Ishikawa (cell line): ENCODE results near the gene BPGM.

Source experiments
- CEBPB ChIP-seq: IDR thresholded peaks from 2 replicates; pipeline ENCODE4 v1.6.1; 2012
- CREB1 ChIP-seq: IDR thresholded peaks from 2 replicates; pipeline ENCODE4 v1.6.1; 2012; ENCODE audit warnings: low read depth
- EGR1 ChIP-seq: IDR thresholded peaks from 2 replicates; pipeline ENCODE4 v1.6.1; 2012
- EP300 ChIP-seq: IDR thresholded peaks from 2 replicates; pipeline ENCODE4 v1.6.1; 2012; ENCODE audit warnings: borderline replicate concordance
- FOXM1 ChIP-seq: IDR thresholded peaks from 2 replicates; pipeline ENCODE4 v1.6.1; 2012; ENCODE audit warnings: low read depth, borderline replicate concordance
- NFIC ChIP-seq: IDR thresholded peaks from 2 replicates; pipeline ENCODE4 v1.6.1; 2012
- RAD21 ChIP-seq: IDR thresholded peaks from 2 replicates; pipeline ENCODE4 v1.6.1; 2012; ENCODE audit warnings: low read depth
- TAF1 ChIP-seq: IDR thresholded peaks from 2 replicates; pipeline ENCODE4 v1.6.1; 2012; ENCODE audit warnings: low read depth, mild to moderate bottlenecking
- TCF12 ChIP-seq: IDR thresholded peaks from 2 replicates; pipeline ENCODE4 v1.6.1; 2012; ENCODE audit warnings: low read depth
- TEAD4 ChIP-seq: IDR thresholded peaks from 2 replicates; pipeline ENCODE4 v1.6.1; 2012
- YY1 ChIP-seq: IDR thresholded peaks from 2 replicates; pipeline ENCODE4 v1.6.1; 2012; ENCODE audit warnings: low read depth
- ZBTB7A ChIP-seq: IDR thresholded peaks from 2 replicates; pipeline ENCODE4 v1.6.1; 2012; ENCODE audit warnings: low read depth
- TF ChIP-seq, protein P1 (sequence below): IDR thresholded peaks from 2 replicates; pipeline ENCODE4 v1.6.1; 2012; ENCODE audit warnings: low read depth, mild to moderate bottlenecking
- TF ChIP-seq, protein P2 (sequence below): IDR thresholded peaks from 2 replicates; pipeline ENCODE4 v1.6.1; 2012
- TF ChIP-seq, protein P3 (sequence below): IDR thresholded peaks from 2 replicates; pipeline ENCODE4 v1.6.1; 2012

BPGM gene

DNA sequence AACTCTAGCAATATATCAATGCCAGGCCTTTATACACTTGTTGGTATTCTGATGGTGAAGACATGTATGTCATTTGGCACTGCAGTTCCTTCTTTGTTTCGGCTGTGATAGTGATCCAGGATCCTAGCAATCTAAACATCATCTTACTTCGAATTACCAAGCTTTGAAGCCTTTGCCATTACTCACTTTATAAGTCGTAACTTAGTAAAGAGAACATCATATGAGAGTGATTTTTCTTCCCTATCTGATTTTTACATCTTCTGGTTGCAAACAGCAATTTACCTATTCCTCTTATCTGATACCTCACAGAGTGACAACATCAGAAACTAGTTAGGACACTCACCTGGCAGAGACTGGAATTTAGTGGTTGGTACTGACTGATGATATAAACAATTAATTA lies 7.6 kb upstream of the BPGM start:
- TF ChIP-seq YY1 (no peak), CREB1 (no peak), TCF12 (no peak), FOXM1 (no peak), NFIC (no peak), TAF1 (no peak), ZBTB7A (no peak), EP300 (no peak), CEBPB (no peak), TEAD4 (no peak), RAD21 (no peak), EGR1 (no peak)
- TF ChIP-seq, protein P1, sequence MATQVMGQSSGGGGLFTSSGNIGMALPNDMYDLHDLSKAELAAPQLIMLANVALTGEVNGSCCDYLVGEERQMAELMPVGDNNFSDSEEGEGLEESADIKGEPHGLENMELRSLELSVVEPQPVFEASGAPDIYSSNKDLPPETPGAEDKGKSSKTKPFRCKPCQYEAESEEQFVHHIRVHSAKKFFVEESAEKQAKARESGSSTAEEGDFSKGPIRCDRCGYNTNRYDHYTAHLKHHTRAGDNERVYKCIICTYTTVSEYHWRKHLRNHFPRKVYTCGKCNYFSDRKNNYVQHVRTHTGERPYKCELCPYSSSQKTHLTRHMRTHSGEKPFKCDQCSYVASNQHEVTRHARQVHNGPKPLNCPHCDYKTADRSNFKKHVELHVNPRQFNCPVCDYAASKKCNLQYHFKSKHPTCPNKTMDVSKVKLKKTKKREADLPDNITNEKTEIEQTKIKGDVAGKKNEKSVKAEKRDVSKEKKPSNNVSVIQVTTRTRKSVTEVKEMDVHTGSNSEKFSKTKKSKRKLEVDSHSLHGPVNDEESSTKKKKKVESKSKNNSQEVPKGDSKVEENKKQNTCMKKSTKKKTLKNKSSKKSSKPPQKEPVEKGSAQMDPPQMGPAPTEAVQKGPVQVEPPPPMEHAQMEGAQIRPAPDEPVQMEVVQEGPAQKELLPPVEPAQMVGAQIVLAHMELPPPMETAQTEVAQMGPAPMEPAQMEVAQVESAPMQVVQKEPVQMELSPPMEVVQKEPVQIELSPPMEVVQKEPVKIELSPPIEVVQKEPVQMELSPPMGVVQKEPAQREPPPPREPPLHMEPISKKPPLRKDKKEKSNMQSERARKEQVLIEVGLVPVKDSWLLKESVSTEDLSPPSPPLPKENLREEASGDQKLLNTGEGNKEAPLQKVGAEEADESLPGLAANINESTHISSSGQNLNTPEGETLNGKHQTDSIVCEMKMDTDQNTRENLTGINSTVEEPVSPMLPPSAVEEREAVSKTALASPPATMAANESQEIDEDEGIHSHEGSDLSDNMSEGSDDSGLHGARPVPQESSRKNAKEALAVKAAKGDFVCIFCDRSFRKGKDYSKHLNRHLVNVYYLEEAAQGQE: no peak
- TF ChIP-seq, protein P2, sequence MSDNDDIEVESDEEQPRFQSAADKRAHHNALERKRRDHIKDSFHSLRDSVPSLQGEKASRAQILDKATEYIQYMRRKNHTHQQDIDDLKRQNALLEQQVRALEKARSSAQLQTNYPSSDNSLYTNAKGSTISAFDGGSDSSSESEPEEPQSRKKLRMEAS: no peak
- TF ChIP-seq, protein P3, sequence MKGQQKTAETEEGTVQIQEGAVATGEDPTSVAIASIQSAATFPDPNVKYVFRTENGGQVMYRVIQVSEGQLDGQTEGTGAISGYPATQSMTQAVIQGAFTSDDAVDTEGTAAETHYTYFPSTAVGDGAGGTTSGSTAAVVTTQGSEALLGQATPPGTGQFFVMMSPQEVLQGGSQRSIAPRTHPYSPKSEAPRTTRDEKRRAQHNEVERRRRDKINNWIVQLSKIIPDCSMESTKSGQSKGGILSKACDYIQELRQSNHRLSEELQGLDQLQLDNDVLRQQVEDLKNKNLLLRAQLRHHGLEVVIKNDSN: no peak

DNA sequence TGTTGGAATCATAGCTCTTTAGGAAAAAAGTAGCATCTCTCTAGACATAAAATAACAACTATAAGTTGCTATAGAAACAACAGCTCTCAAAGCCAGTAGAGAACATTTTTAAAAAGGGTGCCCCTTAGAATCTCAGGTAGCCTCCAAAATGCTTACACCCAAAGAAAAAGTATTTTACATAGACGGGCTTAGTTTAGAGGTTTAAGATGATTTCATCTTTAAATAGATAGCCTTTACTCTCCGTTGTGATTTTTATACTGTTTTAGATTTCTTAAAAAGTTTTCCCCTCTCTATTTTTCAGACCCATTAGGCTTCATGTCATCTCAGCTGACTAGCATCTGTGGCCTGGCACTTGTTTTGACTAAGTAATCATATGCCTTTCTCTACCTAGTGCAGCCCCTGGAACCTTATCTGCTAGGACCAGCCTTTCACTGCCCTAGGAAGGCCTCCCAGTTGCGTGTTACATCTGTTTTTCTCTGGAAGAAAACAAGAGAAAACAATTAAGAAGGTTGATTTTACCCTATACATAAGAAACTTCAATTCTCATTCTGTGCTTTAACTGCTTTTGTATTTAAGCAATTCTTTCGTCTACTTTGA lies 6.9 kb upstream of the BPGM start:
- TF ChIP-seq EP300: no peak
- TF ChIP-seq TAF1: no peak

DNA sequence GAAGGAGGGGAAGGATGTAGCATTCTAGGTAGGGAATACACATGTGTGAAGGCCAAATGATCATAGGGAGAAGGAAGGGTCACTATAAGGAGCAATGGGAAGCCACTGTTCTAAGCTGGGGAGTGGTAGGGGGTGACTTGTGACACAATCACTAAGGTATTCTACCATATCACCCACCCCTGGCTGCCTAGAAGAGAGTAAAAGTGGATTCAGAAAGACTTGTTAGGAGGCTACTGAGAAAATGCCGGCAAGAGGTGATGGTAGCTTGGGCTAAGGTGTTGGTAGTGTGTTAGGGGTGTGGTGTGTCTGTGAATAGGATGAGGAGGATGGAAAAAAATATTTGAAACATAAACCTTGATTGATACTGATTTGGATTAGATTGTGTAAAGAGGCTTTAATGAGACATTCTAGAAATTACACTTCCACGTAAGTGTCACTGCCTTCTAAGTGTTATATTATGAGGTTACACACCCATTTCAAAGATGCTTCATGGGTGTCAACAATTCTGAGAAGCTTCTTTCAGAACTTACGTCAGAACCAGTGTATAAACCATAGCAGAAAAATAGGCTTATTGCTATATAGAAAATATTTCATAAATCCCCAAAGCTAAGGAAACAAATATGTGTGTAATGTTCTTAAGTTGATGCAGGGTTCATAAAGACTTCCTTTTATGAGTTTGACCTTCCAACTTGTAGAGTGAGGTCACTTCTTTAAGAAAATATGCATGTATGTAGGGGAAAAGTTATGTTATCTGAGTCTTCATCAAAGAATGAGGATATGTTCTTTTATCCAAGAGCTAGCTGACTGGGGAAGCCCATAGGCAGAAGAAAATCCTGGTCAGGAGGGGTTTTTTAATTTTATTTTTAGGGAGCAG lies 5.6 kb upstream of the BPGM start:
- TF ChIP-seq EGR1: no peak
- TF ChIP-seq TEAD4: no peak
- TF ChIP-seq FOXM1: no peak
- TF ChIP-seq NFIC: no peak
- TF ChIP-seq ZBTB7A: no peak
- TF ChIP-seq RAD21: no peak
- no peak for TF ChIP-seq CEBPB
- TF ChIP-seq, protein P3: no peak
- TF ChIP-seq CREB1: no peak
- TF ChIP-seq TCF12: no peak
- TF ChIP-seq EP300: no peak
- TF ChIP-seq YY1: no peak
- TF ChIP-seq, protein P1: no peak
- TF ChIP-seq, protein P2: no peak
- TF ChIP-seq TAF1: no peak

DNA sequence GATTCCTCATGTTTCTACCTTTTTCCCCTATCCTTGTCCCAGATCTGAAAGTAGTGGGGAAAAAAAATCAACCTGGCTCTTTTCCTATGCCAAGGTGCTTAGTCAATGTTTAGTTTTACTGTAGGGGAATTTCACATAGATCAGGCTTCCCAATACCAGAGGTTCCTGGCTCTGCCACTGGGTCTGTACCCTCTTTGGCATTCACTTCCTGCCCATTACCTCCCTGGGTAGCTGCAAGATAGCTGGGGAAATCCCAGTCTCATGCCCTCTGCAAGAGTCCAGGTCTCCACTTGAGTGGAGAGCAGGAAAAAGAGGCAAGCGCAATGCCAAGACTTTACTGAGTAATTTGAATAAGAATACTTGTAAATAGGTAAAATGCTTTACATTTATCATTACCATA lies 3.5 kb upstream of the BPGM start:
- no peak for TF ChIP-seq RAD21
- no peak for TF ChIP-seq TAF1
- TF ChIP-seq, protein P1: no peak
- TF ChIP-seq YY1: no peak
- TF ChIP-seq CEBPB: no peak
- TF ChIP-seq FOXM1: no peak
- TF ChIP-seq EP300: no peak
- TF ChIP-seq, protein P3: no peak
- TF ChIP-seq, protein P2: no peak
- TF ChIP-seq CREB1: no peak
- TF ChIP-seq EGR1: no peak
- TF ChIP-seq ZBTB7A: no peak
- no peak for TF ChIP-seq TEAD4
- no peak for TF ChIP-seq NFIC
- no peak for TF ChIP-seq TCF12
